ENCODE data around the gene CCDC137.
"Not testable (repeated sequence)": the region's sequence is repeated elsewhere in the genome, so short reads cannot be mapped to it uniquely, and the experiment has no call there.

CCDC137 gene

GRCh38 chr17:81675515-81676221, 9.1 kb downstream of the CCDC137 start:
- peak; percentile 28 for TF ChIP-seq CTCF (IDR thresholded peaks at IDR 0.05; ENCODE audit: insufficient read depth, low read length)
- H3K27me3 ChIP-seq (ENCODE audit: insufficient read depth, poor library complexity, severe bottlenecking); H3K4me3 ChIP-seq (replicated peaks; ENCODE audit: insufficient read depth, low read length); H3K27ac ChIP-seq (replicated peaks): not testable (repeated sequence)
- peak in 1 of 2 experiments; percentile 62 for DNase-seq (ENCODE audit: low read depth in 1 of 2, low spot score in 1 of 2)

- H3K27me3 ChIP-seq (ENCODE audit: insufficient read depth, poor library complexity, severe bottlenecking): no peaks in the 10 kb centered on the region
- TF ChIP-seq SPI1 (IDR thresholded peaks at IDR 0.05; ENCODE audit: borderline replicate concordance, low read depth) (no peak), REST (IDR thresholded peaks at IDR 0.05; ENCODE audit: insufficient replicate concordance, low read depth) (no peak), POLR2AphosphoS5 (IDR thresholded peaks at IDR 0.05; ENCODE audit: low read depth) (0 out of 2 replicates have a peak, but pooled peaks have one; percentile 9), CTCF (IDR thresholded peaks at IDR 0.05; ENCODE audit: insufficient read depth, low read length) (no peak), GABPA (IDR thresholded peaks at IDR 0.05; ENCODE audit: low read depth) (no peak)
- DNase-seq (ENCODE audit: low read depth in 1 of 2, low spot score in 1 of 2): no peak
- no peak overlapping the region for H3K27ac ChIP-seq (replicated peaks)
- H3K4me3 ChIP-seq (replicated peaks; ENCODE audit: insufficient read depth, low read length): no peak overlapping the region
These were observed 10.4 kb downstream of the CCDC137 start for GRCh38 chr17:81676906-81677305.

- no peak for DNase-seq (ENCODE audit: low read depth in 1 of 2, low spot score in 1 of 2)
- H3K27ac ChIP-seq (replicated peaks): no peak overlapping the region
- H3K27me3 ChIP-seq (ENCODE audit: insufficient read depth, poor library complexity, severe bottlenecking): no peaks in the 10 kb centered on the region
- no peak overlapping the region for H3K4me3 ChIP-seq (replicated peaks; ENCODE audit: insufficient read depth, low read length)
- TF ChIP-seq POLR2AphosphoS5 (IDR thresholded peaks at IDR 0.05; ENCODE audit: low read depth): no peak
These were observed 13.6 kb downstream of the CCDC137 start for GRCh38 chr17:81680150-81680549.

- Histone ChIP-seq H3K27ac (replicated peaks) (no peak overlapping the region), H3K4me3 (replicated peaks; ENCODE audit: insufficient read depth, low read length) (no peak overlapping the region), H3K27me3 (ENCODE audit: insufficient read depth, poor library complexity, severe bottlenecking) (no peaks in the 10 kb centered on the region)
- TF ChIP-seq SPI1 (IDR thresholded peaks at IDR 0.05; ENCODE audit: borderline replicate concordance, low read depth) (no peak), POLR2AphosphoS5 (IDR thresholded peaks at IDR 0.05; ENCODE audit: low read depth) (no peak), GABPA (IDR thresholded peaks at IDR 0.05; ENCODE audit: low read depth) (no peak), REST (IDR thresholded peaks at IDR 0.05; ENCODE audit: insufficient replicate concordance, low read depth) (no peak), CTCF (IDR thresholded peaks at IDR 0.05; ENCODE audit: insufficient read depth, low read length) (no peak)
- no peak for DNase-seq (ENCODE audit: low read depth in 1 of 2, low spot score in 1 of 2)
These were observed 15.1 kb downstream of the CCDC137 start for GRCh38 chr17:81681672-81682071.
